Gastrocnemius medialis (tissue), 4 donors: ENCODE measurements around the gene ST14.

Source experiments
- CTCF ChIP-seq, 5 experiments: fragments of 450-650 bp in 3 of 5; fragments of 200-600 bp in 2 of 5; sonication (generic) in 2 of 5; IDR thresholded peaks in 4 of 5; conservative IDR thresholded peaks in 1 of 5; 1 replicate in 4 of 5; 2 replicates in 1 of 5; pipeline ENCODE4 v1.5.1; 2016 to 2019; ENCODE audit warnings: antibody characterized with exemption in 5 of 5, mild to moderate bottlenecking in 3 of 5, moderate library complexity in 3 of 5
- POLR2A ChIP-seq, 2 donors: fragments of 450-650 bp; IDR thresholded peaks; one replicate each; pipeline ENCODE4 v1.6.1; 2017; ENCODE audit warnings: antibody characterized with exemption in 2 of 2, mild to moderate bottlenecking in 2 of 2, moderate library complexity in 2 of 2

- TF ChIP-seq CTCF (IDR thresholded peaks at IDR 0.05 in 4 of 5, conservative IDR thresholded peaks at IDR 0.05 in 1 of 5) = no peak
- TF ChIP-seq POLR2A (IDR thresholded peaks at IDR 0.05) = no peak
These were observed 10.7 kb upstream of the ST14 start for GRCh38 chr11:130148796-130149326.
